Fibroblast of mammary gland (primary cell): ENCODE data around the gene AKR1A1.

Experiments used
- DNase-seq: peaks from one replicate; pipeline ENCODE4 v3.0.0-alpha.2; 2010; ENCODE audit warnings: low read depth
- H3K4me3 ChIP-seq: 2 replicates; pipeline ENCODE4 v1.5.1; 2011; ENCODE audit warnings: low read depth, mild to moderate bottlenecking, low read length, moderate library complexity; ENCODE audit not compliant: control insufficient read depth
- CTCF ChIP-seq: conservative IDR thresholded peaks from 2 replicates; pipeline ENCODE4 v1.5.1; 2011; ENCODE audit warnings: low read depth, low read length, inconsistent platforms; ENCODE audit not compliant: control insufficient read depth, insufficient read depth

The AKR1A1 gene

GRCh38 chr1:45617618-45618017 lies 67.0 kb downstream of the AKR1A1 start:
- no peak for TF ChIP-seq CTCF
- peak; percentile 41 for DNase-seq

GRCh38 chr1:45619149-45619921 lies 68.7 kb downstream of the AKR1A1 start:
- TF ChIP-seq CTCF: no peak
- H3K4me3 ChIP-seq: no peak overlapping the region
- no peak for DNase-seq

More at GRCh38 chr1:45617618-45618017, 67.0 kb downstream of the AKR1A1 start:
- H3K4me3 ChIP-seq: no peak overlapping the region
